ENCODE data around the gene VPS45. TPM values are rescaled to one million over a fixed set of nuclear protein-coding genes. Genes with fewer than 3 reads are reported as not detected.
A peak's percentile ranks its signal among the peaks of the same experiment; 100 is the strongest.

The VPS45 gene
- total RNA-seq, 1 donor from 2014 or later = 11.3 TPM

DNA sequence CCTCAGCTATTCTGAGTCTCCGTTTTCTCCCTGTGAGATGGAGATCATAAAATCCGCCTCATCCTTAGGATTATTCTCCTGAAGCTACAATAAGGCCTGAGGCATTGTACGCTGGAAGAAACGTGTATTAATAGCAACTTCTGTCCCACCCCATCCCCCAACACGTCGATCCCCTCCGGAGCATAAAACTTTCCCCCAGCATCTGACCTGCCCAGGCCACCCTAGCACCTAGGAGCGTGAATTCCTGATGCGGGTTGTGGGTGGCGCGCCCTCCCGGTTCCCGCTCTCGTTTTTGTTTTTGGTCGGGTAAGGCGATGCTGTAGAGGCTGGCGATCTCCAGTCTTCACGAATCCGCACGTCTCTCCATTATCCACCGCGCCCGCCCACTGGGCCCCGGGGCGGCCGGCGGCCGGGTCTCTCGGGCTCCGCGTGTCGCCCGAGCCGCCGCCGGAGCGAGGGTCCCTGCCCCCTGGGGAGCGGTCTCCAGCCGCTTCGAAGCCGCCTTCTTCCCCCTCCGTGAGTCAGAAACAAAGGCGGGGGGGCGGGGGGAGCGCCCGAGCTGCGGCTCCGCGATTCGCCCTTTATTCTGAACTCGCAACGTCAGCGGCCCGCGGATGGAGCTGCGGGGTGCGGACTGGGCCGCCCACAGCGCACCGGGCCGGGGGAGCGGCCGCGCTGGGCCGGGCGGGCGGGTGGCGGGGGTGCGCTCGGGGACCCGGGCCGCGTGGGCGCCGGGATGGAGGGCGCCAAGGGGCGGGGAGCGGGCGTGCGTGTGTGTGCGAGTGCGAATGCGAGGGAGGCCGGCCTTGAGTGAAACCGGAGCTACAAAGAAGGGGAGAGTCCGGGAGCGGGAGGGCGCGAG, 81.9 kb downstream of the VPS45 start, which contains the start of gene PLEKHO1:
PLEKHO1 (plus strand) TSS at position 646 of the 862 bp plus-strand sequence. CDS start 342 bp downstream, outside the sequence.
- Histone ChIP-seq H3K27ac (peak within 1 kb of the TSS; percentile 96 to 97), H3K27me3 (no peaks in the 10 kb centered on the region), H3K4me3 (peak within 1 kb of the TSS; percentile 94 to 95), H3K9me3 (no peaks in the 10 kb centered on the region), H3K4me1 (peaks cover 8 to 21% of the 10 kb centered on the region in 2 donors), H3K36me3 (peaks cover 14 to 18% of the 10 kb centered on the region in 2 donors)
- DNase-seq (ENCODE audit: low spot score in 2 of 2) = peak; percentile 80 to 96
- intact Hi-C loops (cut with DNase I) = loop anchor here (1.0 to 5.0 kb wide), 3 partner anchors 14 to 57 kb away; no protein-coding TSS in a partner anchor
- TF ChIP-seq, protein P1, sequence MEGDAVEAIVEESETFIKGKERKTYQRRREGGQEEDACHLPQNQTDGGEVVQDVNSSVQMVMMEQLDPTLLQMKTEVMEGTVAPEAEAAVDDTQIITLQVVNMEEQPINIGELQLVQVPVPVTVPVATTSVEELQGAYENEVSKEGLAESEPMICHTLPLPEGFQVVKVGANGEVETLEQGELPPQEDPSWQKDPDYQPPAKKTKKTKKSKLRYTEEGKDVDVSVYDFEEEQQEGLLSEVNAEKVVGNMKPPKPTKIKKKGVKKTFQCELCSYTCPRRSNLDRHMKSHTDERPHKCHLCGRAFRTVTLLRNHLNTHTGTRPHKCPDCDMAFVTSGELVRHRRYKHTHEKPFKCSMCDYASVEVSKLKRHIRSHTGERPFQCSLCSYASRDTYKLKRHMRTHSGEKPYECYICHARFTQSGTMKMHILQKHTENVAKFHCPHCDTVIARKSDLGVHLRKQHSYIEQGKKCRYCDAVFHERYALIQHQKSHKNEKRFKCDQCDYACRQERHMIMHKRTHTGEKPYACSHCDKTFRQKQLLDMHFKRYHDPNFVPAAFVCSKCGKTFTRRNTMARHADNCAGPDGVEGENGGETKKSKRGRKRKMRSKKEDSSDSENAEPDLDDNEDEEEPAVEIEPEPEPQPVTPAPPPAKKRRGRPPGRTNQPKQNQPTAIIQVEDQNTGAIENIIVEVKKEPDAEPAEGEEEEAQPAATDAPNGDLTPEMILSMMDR (IDR thresholded peaks at IDR 0.05) = no peak

DNA sequence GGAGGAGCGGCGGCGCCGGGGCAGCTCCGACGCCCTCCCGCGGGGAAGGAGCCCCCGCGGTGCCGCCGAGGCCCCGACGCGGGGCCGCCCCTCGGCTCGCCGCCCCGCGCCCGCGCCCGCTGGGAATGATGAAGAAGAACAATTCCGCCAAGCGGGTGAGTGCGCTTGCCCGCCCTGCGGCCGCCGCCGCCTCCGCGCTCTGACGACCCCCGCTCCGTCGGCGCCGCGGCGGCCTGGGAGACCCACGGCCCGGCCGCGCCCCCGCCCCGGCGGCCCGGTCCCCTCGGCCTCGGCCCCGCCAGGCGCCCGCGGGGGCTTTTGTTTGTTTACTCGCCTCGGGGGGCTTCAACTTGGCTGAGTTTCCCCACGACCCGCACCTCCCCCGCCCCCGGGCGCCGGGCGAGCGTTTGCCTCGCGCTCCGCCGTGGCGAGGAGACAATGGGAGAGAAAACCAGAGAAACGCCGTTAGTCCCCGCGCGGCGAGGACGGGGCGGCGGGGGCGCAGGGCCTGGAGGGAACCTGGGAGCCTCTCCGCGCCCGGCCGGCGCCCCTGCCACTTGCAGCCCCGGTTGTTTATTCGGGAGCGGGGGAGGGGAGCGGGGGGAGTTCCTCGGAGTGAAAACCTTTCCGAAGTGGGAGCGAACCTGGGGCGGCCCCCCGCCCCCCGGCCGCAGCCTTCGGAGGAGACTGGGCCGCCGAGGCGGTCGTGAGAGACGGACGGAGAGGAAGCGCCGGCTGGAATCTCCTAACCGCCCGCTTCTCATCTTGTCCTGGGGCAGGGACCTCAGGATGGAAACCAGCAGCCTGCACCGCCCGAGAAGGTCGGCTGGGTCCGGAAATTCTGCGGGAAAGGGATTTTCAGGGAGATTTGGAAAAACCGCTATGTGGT, 82.8 kb downstream of the VPS45 start:
- no peak for DNase-seq (ENCODE audit: low spot score in 2 of 2)
- peaks cover 8 to 25% of the 10 kb centered on the region in 2 donors for H3K4me1 ChIP-seq
- TF ChIP-seq, protein P1 (IDR thresholded peaks at IDR 0.05) = no peak
- no peaks in the 10 kb centered on the region for H3K27me3 ChIP-seq
- H3K36me3 ChIP-seq = peaks cover 23 to 26% of the 10 kb centered on the region in 2 donors
- peak overlapping the region; percentile 96 to 97 for H3K27ac ChIP-seq
- peak overlapping the region; percentile 94 to 95 for H3K4me3 ChIP-seq
- no peaks in the 10 kb centered on the region for H3K9me3 ChIP-seq
- intact Hi-C loops (cut with DNase I) = loop anchor here (1.0 kb wide), 1 partner anchor 37 kb away; no protein-coding TSS in a partner anchor

DNA sequence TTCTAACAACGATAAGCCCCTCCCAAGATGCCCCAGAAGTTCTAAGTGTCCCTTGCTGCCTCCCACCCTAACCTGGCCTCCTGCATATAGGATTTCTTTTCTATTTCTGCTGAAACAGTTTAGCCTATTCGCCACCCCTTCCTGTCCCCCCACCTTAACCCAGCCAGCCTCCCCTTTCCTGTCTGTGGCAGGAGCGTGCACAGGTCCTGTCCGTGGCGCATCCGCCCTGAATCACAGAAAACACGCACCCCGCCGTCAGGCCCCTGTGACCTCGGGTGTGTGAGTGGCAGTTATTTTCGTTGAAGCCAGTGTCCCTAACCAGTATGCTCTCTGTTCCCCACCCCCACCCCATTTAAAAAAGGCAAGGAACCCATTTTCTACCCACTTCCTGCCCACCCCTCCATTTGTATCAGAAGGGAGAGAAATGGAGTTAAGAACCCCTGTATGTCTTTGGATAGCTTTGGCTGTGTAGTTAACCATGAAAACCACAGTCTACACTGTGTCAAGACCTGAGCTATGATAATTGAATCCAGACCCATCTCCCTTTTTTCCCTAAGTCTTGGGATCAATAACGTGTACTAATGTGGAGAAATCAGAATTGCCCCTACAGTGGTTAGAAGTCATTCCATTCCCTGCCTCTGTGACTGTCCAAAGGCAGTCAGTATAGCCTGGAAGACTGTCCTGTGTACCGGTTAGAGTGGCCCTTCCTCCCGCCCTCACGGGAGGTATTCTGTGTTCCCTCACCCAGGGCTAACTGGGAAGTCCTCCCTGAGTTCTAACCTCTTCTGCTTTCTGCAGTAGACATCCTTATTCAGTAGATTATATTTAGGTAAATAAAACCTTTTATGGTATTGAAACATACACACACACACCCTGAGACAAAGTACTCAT, 84.0 kb downstream of the VPS45 start:
- Histone ChIP-seq H3K4me1 (peaks cover 8 to 25% of the 10 kb centered on the region in 2 donors), H3K27ac (peak overlapping the region; percentile 96 to 97), H3K4me3 (peak overlapping the region; percentile 94 to 95), H3K27me3 (no peaks in the 10 kb centered on the region), H3K9me3 (no peaks in the 10 kb centered on the region), H3K36me3 (peaks cover 35 to 38% of the 10 kb centered on the region in 2 donors)
- TF ChIP-seq, protein P1 (IDR thresholded peaks at IDR 0.05) = no peak
- intact Hi-C loops (cut with DNase I) = no loop called here
- no peak for DNase-seq (ENCODE audit: low spot score in 2 of 2)

DNA sequence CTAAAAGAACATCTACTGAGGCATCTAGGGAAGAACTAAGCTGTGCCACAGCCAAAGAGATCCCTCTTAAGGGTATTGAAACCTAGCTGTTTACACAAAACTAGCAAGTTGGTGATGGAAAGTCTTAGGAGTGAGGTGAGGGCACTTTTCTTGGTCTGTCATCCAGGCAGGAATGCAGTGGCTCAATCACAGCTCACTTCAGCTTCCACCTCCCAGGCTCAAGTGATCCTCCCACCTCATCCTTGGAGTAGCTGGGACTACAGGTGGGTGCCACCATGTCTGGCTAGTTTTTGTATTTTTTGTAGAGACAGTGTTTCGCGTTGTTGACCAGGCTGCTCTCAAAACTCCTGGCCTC, 84.6 kb downstream of the VPS45 start:
- no peak for DNase-seq (ENCODE audit: low spot score in 2 of 2)
- Histone ChIP-seq H3K9me3 (no peaks in the 10 kb centered on the region), H3K4me1 (peaks cover 8 to 25% of the 10 kb centered on the region in 2 donors), H3K4me3 (peak overlapping the region; percentile 94 to 95), H3K27ac (peak overlapping the region; percentile 96 to 97), H3K36me3 (peaks cover 41 to 44% of the 10 kb centered on the region in 2 donors), H3K27me3 (no peaks in the 10 kb centered on the region)
- intact Hi-C loops (cut with DNase I) = no loop called here
- TF ChIP-seq, protein P1 (IDR thresholded peaks at IDR 0.05) = no peak
